GM19043 (cell line): ENCODE measurements around the gene TRMT2B.
"Not testable (repeated sequence)": the region's sequence is repeated elsewhere in the genome, so short reads cannot be mapped to it uniquely, and the experiment has no call there.

ENCODE experiments used
- ATAC-seq: cut with Tn5 transposase; IDR thresholded peaks from one replicate; pipeline ENCODE4 v1.9.1; 2021; ENCODE audit warnings: low read depth; ENCODE audit not compliant: unreplicated experiment

Gene TRMT2B

GRCh38 chrX:101012031-101012430, 39.9 kb downstream of the TRMT2B start:
- not testable (repeated sequence) for ATAC-seq

GRCh38 chrX:101009090-101009489, 42.8 kb downstream of the TRMT2B start:
- no peak for ATAC-seq

- ATAC-seq: no peak
Measured at GRCh38 chrX:100999451-100999850, 52.5 kb downstream of the TRMT2B start.

GRCh38 chrX:100995469-100995868, 56.4 kb downstream of the TRMT2B start:
- no peak for ATAC-seq

- peak; percentile 88 for ATAC-seq
Measured at GRCh38 chrX:100994352-100995281, 57.3 kb downstream of the TRMT2B start.

GRCh38 chrX:100990139-100990538, 61.8 kb downstream of the TRMT2B start:
- no peak for ATAC-seq

GRCh38 chrX:100984818-100985217, 67.1 kb downstream of the TRMT2B start:
- ATAC-seq: no peak

- not testable (repeated sequence) for ATAC-seq
Measured at GRCh38 chrX:100981498-100981845, 70.4 kb downstream of the TRMT2B start.

GRCh38 chrX:100980608-100981497, 71.1 kb downstream of the TRMT2B start:
- ATAC-seq: no peak

GRCh38 chrX:100979881-100980607, 71.9 kb downstream of the TRMT2B start:
- no peak for ATAC-seq

- ATAC-seq: no peak
Measured at GRCh38 chrX:100976211-100976610, 75.7 kb downstream of the TRMT2B start.

- ATAC-seq: no peak
Measured at GRCh38 chrX:100975212-100975611, 76.7 kb downstream of the TRMT2B start.

GRCh38 chrX:100973411-100973810, 78.5 kb downstream of the TRMT2B start:
- ATAC-seq: no peak

- ATAC-seq: no peak
Measured at GRCh38 chrX:100969936-100970335, 82.0 kb downstream of the TRMT2B start.

- no peak for ATAC-seq
Measured at GRCh38 chrX:100969408-100969807, 82.5 kb downstream of the TRMT2B start, which contains the start of gene ARL13A. TSS of gene ARL13A (plus strand) at chrX:100969708. CDS start at chrX:100973690, 3,982 bp downstream.

GRCh38 chrX:100964362-100964761, 87.5 kb downstream of the TRMT2B start:
- ATAC-seq: no peak

GRCh38 chrX:100962811-100963210, 89.1 kb downstream of the TRMT2B start:
- no peak for ATAC-seq
